Transverse colon (tissue), 4 donors: ENCODE data around the gene PAPPA.

Experiments used
- CTCF ChIP-seq, 5 experiments: fragments of 200-600 bp in 3 of 5; fragments of 450-650 bp in 2 of 5; sonication (generic) in 3 of 5; IDR thresholded peaks; 1 replicate in 2 of 5; 2 replicates in 3 of 5; pipeline ENCODE4 v1.5.1; 2016 to 2017; ENCODE audit warnings: antibody characterized with exemption in 5 of 5, inconsistent platforms in 3 of 5, mild to moderate bottlenecking in 2 of 5, moderate library complexity in 1 of 5
- EP300 ChIP-seq: sonication (generic); formaldehyde crosslinking; IDR thresholded peaks from one replicate; pipeline ENCODE4 v1.6.1; 2017; ENCODE audit warnings: antibody characterized with exemption, low read depth
- POLR2A ChIP-seq: fragments of 450-650 bp; IDR thresholded peaks from one replicate; pipeline ENCODE4 v1.6.1; 2016; ENCODE audit warnings: antibody characterized with exemption, mild to moderate bottlenecking, moderate library complexity
- POLR2AphosphoS5 ChIP-seq, 3 donors: sonication (generic); formaldehyde crosslinking; IDR thresholded peaks; one replicate each; pipeline ENCODE4 v1.6.1; 2016; ENCODE audit warnings: antibody characterized with exemption in 3 of 3

- TF ChIP-seq CTCF (IDR thresholded peaks at IDR 0.05) (no peak), POLR2A (no peak), POLR2AphosphoS5 (IDR thresholded peaks at IDR 0.05) (no peak), EP300 (no peak)
These were observed 227.0 kb downstream of the PAPPA start for GRCh38 chr9:116380496-116380995.
